ENCODE results near the gene UTP15.

The UTP15 gene

GRCh38 chr5:73607228-73607627, 41.7 kb downstream of the UTP15 start:
- FAIRE-seq (no peak), DNase-seq (ENCODE audit: insufficient read length, low spot score) (no peak)
- TF ChIP-seq CTCF (IDR thresholded peaks at IDR 0.05; ENCODE audit: insufficient read depth, missing control alignments), result no peak

- DNase-seq (ENCODE audit: insufficient read length, low spot score), result no peak
- TF ChIP-seq CTCF (IDR thresholded peaks at IDR 0.05; ENCODE audit: insufficient read depth, missing control alignments), result no peak
Observed at GRCh38 chr5:73612799-73613198, 47.3 kb downstream of the UTP15 start.

GRCh38 chr5:73615085-73615484, 49.5 kb downstream of the UTP15 start:
- FAIRE-seq, result no peak
- TF ChIP-seq CTCF (IDR thresholded peaks at IDR 0.05; ENCODE audit: insufficient read depth, missing control alignments), result no peak
- DNase-seq (ENCODE audit: insufficient read length, low spot score), result no peak

More at GRCh38 chr5:73612799-73613198, 47.3 kb downstream of the UTP15 start:
- no peak for FAIRE-seq

GRCh38 chr5:73615947-73616346, 50.4 kb downstream of the UTP15 start:
- no peak for TF ChIP-seq CTCF (IDR thresholded peaks at IDR 0.05; ENCODE audit: insufficient read depth, missing control alignments)
- no peak for DNase-seq (ENCODE audit: insufficient read length, low spot score)
- FAIRE-seq, result no peak

GRCh38 chr5:73617510-73618279, 52.2 kb downstream of the UTP15 start:
- DNase-seq (ENCODE audit: insufficient read length, low spot score) (no peak), FAIRE-seq (no peak)
- no peak for TF ChIP-seq CTCF (IDR thresholded peaks at IDR 0.05; ENCODE audit: insufficient read depth, missing control alignments)

- DNase-seq (ENCODE audit: insufficient read length, low spot score) (peak; percentile 23), FAIRE-seq (peak; percentile 25)
- TF ChIP-seq CTCF (IDR thresholded peaks at IDR 0.05; ENCODE audit: insufficient read depth, missing control alignments), result no peak
Observed at GRCh38 chr5:73619606-73620333, 54.2 kb downstream of the UTP15 start.

GRCh38 chr5:73620334-73620687, 54.8 kb downstream of the UTP15 start:
- no peak for DNase-seq (ENCODE audit: insufficient read length, low spot score)
- FAIRE-seq, result no peak
- no peak for TF ChIP-seq CTCF (IDR thresholded peaks at IDR 0.05; ENCODE audit: insufficient read depth, missing control alignments)

Data from D721Med (cell line).